HEK293 (cell line): ENCODE data around the gene CNGB1.
A peak's percentile ranks its signal among the peaks of the same experiment; 100 is the strongest.

Source experiments
- CTCF ChIP-seq: fragments of 450-650 bp; formaldehyde crosslinking; IDR thresholded peaks from 2 replicates; pipeline ENCODE4 v1.5.1; 2016; ENCODE audit warnings: missing biosample characterization, missing genetic modification characterization
- HOXD13 ChIP-seq: sonication (generic); formaldehyde crosslinking; IDR thresholded peaks from 2 replicates; pipeline ENCODE4 v1.8.0; 2022; ENCODE audit warnings: missing genetic modification reagents, borderline replicate concordance
- PRDM10 ChIP-seq: fragments of 450-650 bp; formaldehyde crosslinking; IDR thresholded peaks from 2 replicates; pipeline ENCODE4 v1.5.1; 2016; ENCODE audit warnings: missing biosample characterization, missing genetic modification characterization
- REST ChIP-seq: fragments of 450-650 bp; formaldehyde crosslinking; IDR thresholded peaks from 2 replicates; pipeline ENCODE4 v1.5.1; 2016; ENCODE audit warnings: missing biosample characterization, missing genetic modification characterization
- ZBTB6 ChIP-seq: fragments of 450-650 bp; formaldehyde crosslinking; IDR thresholded peaks from 2 replicates; pipeline ENCODE4 v1.5.1; 2017; ENCODE audit warnings: missing biosample characterization, missing genetic modification characterization
- ZNF558 ChIP-seq: fragments of 450-650 bp; formaldehyde crosslinking; IDR thresholded peaks from 2 replicates; pipeline ENCODE4 v1.5.1; 2016; ENCODE audit warnings: missing biosample characterization, missing genetic modification characterization
- ZNF626 ChIP-seq: fragments of 450-650 bp; sonication (Bioruptor Pico); formaldehyde crosslinking; IDR thresholded peaks from 2 replicates; pipeline ENCODE4 v1.5.1; 2018; ENCODE audit warnings: missing biosample characterization, missing genetic modification characterization, inconsistent platforms

- 0 out of 2 replicates have a peak, but pooled peaks have one; percentile 21 for TF ChIP-seq CTCF (tag by site-specific recombination)
- TF ChIP-seq REST: no peak
- no peak for TF ChIP-seq ZNF558 (tag by site-specific recombination)
- TF ChIP-seq HOXD13: no peak
- no peak for TF ChIP-seq ZBTB6
- TF ChIP-seq PRDM10: no peak
- no peak for TF ChIP-seq ZNF626 (tag by site-specific recombination)
These were observed 31.7 kb downstream of the CNGB1 start for GRCh38 chr16:57938936-57939871.
